Measurements from ENCODE around the gene ZDHHC14.

The ZDHHC14 gene

GRCh38 chr6:157538168-157538567 lies 157.2 kb downstream of the ZDHHC14 start:
- no peak for DNase-seq

- no peak for DNase-seq
These were observed 157.7 kb downstream of the ZDHHC14 start for GRCh38 chr6:157538698-157539097.

GRCh38 chr6:157539421-157539822 lies 158.4 kb downstream of the ZDHHC14 start:
- DNase-seq: no peak

DNA sequence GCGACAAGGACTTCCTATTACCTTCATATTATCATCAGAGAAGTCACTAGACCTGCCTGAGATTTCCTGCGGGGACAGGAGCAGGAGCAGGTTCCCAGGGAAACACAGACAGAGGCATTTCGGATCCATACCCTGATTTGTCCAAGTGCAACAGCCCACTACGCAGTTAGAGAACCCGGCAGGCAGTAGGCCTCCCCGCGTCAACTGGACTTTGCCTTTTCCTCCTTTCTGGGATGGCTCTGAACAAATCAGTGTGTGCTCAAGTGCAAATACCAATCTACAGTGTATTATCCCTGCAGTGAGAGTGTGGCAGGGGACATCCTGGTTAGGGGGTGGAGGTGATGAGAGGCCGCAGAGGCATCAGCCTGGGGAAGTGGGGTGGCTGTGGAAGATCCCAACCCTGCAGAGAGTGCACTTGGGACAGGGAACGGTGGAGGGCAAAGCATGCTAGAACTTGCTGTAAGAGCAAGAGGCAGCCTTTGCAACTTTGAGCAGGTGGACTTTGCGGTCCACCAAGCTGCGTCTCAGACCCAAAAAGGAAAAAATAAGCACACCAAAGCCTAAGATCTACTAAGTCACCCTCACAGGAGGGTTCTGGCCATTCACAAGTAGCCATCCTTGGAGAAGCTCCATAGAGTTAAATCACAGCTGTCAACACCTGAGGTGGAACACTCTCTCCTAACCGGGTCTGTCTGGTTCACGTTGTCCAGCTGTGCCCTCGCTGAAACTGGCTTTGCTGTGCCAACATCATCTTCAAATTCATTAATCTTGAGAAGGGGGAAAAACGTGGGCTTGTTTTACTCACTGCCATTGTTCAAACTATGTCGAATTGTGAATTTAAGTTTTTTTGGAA lies 159.1 kb downstream of the ZDHHC14 start:
- no peak for DNase-seq

DNA sequence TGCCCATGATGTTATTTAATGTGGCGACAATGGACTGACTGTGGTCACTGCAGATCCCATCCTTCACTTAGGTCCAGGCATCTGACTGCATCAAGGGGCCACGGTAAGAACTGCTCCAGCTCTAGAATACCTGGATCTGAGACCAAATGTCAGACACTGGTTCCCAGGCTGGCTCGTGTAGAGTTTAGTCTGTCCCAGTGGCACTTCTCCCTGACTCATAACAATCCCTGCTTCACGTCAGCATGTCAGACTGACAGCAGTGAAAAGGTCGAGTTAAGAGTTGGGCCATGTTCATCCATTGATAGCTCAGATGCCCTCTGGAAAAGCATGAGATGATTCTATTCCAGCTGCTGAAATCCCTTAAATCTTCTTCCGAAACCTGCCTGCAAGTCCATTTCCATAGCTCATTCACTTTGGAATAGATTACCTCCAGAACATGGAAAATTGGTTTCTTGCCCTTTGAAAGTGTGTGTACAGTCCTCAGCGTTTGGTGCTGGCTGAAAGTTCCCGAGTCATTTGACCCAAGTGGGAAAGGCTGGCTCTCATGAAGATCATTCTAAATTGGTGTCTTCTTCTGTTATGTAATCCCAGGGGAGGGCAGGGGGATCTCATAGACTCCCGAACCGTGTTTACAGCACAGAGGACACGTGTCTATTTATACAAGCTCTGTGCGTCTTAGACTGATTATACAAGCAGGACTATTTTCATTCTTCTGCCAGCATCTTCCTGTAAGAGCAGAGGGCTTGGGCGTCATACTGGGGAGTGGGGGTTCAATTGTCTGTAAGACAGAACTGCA lies 160.8 kb downstream of the ZDHHC14 start:
- no peak for DNase-seq

GRCh38 chr6:157542414-157543160 lies 161.6 kb downstream of the ZDHHC14 start:
- no peak for DNase-seq

- no peak for DNase-seq
These were observed 165.3 kb downstream of the ZDHHC14 start for GRCh38 chr6:157546321-157546720.

- DNase-seq: no peak
These were observed 166.1 kb downstream of the ZDHHC14 start for GRCh38 chr6:157547112-157547511.

DNA sequence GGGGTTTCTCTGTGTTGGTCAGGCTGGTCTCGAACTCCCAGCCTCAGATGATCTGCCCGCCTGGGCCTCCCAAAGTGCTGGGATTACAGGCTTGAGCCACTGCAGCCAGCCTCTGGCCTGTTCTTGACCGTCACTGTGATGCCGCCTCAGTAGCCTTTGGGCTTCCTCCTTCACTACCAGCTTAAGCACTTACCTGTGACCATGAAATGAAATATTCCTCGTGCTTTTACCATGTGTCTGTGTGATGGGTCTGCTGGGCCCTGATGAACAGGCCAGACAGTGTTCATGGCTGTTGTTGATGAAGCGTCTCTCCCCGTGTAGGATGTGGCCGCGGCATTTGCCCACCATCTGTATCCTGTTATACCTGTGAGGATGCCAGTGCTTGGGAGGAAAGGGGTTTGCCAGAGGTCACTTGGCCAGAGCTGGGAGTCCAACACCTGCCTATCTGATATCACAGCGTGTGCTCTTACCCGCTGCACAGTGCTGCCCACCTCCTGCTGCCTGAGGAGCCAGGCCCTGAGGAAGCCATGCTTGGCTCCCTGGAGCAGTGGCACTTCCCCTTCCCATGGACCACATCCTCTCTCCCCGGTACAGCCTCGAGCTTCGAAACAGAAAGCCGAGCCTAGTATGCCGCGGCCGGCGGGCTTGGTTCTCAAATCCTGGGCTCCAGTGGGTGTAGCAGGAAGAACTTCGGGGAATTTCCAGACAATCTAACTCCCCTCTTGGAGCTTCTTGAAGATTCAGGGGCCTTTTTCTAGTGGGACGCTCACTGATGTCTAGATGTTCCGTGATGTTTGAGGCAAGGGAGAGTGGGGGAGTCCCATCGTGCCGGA lies 167.9 kb downstream of the ZDHHC14 start:
- no peak for DNase-seq

GRCh38 chr6:157549468-157549745 lies 168.4 kb downstream of the ZDHHC14 start:
- DNase-seq: no peak

- no peak for DNase-seq
These were observed 169.4 kb downstream of the ZDHHC14 start for GRCh38 chr6:157550114-157550989.

GRCh38 chr6:157551041-157551832 lies 170.2 kb downstream of the ZDHHC14 start:
- no peak for DNase-seq

- no peak for DNase-seq
These were observed 171.2 kb downstream of the ZDHHC14 start for GRCh38 chr6:157552081-157552747.

- no peak for DNase-seq
These were observed 172.0 kb downstream of the ZDHHC14 start for GRCh38 chr6:157552820-157553485.

DNA sequence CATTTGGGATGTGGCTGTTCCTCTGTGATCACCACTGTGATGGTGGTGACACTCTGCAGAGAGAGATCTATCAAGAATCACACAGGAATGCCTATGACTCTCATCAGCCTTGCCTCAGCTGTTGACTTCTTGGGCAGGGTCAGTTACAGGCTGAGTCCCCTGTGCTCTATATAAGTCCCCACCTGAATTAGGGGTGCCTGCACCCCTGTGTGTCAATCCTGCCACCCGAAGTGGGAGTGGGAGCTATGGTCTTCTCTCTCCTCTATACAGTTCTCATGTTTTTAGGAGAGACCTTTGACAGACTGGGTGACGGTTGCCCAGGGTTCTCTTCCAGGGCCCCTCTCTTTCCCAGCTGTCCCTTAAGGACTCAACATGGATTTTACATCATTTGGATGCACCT lies 173.8 kb downstream of the ZDHHC14 start:
- no peak for DNase-seq

DNA sequence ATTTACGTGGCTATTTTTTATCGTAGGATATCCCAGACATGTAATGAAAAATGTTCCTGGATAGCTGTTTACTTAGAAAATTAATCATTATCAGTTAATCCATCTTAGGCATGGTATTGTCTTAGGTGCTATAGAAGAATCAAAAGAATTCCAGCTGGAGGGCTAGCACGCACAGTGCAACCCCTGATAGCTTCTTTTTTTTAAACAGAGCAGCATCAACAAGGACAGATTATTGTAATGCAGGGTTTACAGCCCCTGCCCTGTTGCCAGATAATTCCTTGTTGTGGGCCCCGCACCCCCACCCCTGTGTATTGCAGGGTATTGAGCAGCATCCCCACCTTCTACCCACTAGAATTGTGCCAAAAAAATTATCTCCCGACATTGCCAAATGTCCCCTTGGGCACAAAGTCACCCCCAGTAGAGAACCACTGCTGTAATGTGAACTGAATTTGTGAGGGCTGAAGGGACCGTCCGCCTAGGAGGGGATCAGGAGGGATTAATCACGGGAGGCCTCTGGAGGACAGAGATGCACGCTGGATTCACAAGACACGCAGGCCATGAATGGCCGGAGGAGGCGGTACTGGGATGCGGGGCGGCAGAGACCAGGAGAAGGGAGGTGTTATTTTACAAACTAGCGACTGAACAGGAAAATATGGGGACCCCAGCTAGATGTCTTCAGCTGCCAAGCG lies 174.6 kb downstream of the ZDHHC14 start:
- DNase-seq: no peak

GRCh38 chr6:157556144-157556645 lies 175.2 kb downstream of the ZDHHC14 start:
- peak; percentile 46 for DNase-seq

DNA sequence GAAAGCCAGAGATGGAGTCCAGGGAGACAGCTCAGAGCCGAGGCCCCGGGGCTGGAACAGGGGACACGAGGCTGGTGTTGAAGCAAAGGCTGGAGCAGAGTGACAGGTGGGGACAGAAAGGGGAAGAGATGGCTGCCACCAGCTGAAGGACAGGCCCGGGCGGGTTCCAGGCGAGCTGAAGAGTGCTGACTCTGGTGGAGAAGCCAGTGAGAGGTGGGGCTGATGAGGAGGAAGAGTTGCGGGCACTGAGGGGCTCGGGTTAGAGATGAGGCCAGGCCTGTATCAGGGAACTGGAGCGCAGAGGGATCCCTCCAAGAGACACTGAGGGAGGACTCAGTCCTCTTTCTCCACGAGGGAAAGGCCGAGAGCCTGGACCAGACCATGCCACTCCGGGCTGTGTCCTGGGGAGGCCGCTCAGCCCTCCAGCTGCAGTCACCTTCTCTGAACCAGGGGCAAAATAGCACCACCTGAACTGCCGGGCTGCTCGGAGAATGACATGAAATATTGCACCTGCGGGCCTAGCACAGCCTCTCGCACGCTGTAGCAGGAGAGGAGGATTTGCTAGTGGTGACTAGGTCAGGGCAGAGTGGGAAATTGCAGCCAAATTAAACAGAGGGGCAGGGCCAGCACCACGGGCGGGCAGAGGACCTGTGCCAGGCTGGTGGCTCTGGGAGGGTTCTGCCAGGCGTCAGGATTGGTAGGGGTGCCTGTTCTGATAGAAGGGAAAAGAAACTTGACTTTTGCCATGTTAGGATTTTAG lies 175.9 kb downstream of the ZDHHC14 start:
- DNase-seq: peak; percentile 86
